Activated gamma-delta T cell treated with Interleukin-2 at 50 U/mL for 16 hours (primary cell): ENCODE measurements around the gene TMEM255B.
A peak's percentile ranks its signal among the peaks of the same experiment; 100 is the strongest.

Experiments used
- DNase-seq: peaks from one replicate; pipeline ENCODE4 v3.0.0-alpha.2; 2020

TMEM255B gene

DNA sequence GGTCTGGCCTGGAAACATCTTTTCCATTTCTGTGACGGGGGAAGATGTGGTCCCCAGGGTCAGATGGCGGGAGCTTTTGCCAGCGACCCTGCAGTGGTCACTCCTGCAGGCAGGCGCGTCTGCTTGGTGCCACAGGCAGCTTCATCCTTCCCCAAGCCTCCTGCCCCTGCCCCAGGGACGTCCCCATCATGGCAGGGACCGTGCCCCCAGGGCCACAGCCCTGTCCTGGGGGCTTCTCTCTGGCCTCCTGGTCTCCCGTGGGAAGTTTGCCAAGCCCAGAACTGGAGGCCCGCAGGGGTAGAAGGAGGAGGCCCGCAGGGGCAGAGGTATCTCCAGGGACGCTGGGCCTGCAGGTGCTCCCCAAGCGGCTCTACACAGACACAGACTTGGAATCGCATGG, 47.5 kb downstream of the TMEM255B start:
- no peak for DNase-seq

DNA sequence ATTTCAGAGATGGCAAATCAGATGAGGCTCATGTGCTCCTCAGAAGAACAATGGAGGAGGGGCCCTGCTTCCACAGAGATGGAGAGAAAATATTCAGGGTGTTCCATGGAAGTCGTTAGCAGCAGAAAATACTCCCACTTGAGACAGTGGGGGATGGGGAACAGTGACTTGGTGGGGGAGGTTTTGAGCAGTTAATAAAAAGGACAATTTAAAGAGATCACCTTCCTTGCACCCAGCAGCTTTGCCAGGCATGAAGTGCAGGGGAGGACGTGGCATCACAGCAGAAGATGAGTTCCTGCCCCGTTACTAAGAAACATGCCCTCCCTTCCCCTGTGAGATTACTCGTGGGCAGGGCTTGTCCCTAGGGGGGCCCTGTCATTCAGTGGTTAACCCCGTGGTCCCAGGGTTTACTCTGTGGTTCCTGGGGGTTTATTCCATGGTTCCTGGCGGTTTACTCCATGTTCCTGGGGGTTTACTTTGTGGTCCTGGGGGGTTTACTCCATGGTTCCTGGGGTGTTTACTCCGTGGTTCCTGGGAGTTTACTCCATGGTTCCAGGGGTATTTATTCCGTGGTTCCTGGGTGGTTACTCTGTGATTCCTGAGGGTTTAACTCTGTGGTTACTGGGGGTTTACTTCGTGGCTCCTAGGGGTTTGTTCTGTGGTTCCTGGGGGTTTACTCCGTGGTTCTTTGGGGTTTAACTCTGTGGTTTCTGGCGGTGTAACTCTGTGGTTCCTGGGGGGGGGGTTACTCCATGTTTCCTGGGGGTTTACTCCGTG, 49.2 kb downstream of the TMEM255B start:
- no peak for DNase-seq

DNA sequence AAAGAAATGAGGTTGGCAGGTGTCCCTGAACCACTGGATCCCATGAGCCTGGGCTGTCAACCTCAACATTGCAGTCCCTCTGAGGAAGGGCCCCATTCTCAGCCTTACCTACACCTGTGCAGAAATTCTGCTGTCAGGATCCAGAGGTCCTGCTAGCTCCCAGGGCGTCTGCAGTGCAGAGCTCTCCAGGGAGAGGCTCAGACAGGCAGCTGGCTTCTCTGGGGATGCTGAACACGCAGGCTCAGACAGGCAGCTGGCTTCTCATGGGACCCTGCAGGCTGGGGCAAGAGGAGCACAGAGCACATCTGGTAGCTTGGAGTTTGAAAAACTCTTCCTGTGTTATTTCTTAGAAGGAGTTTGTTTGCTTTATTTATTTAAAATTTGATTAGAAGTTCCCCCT, 50.9 kb downstream of the TMEM255B start:
- no peak for DNase-seq

DNA sequence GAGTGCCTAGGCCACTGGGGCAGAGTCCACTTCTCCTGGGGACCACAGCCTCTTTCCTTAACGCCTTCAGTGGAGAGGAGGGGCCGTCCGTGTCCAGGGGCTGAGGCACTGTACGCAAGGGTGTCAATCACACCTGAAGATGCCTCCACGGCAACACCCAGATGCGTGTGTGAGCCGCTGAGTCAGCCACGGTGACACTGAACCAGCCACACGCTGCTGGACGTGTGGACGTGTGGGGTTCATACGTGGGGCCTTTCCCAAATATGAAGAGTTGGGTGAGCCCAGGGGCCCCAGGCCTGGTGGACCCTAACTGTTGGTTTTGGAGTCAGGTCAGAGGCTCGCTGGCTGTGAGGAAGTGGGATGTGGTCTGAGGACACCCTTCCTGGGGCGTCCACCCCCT, 51.6 kb downstream of the TMEM255B start:
- no peak for DNase-seq

DNA sequence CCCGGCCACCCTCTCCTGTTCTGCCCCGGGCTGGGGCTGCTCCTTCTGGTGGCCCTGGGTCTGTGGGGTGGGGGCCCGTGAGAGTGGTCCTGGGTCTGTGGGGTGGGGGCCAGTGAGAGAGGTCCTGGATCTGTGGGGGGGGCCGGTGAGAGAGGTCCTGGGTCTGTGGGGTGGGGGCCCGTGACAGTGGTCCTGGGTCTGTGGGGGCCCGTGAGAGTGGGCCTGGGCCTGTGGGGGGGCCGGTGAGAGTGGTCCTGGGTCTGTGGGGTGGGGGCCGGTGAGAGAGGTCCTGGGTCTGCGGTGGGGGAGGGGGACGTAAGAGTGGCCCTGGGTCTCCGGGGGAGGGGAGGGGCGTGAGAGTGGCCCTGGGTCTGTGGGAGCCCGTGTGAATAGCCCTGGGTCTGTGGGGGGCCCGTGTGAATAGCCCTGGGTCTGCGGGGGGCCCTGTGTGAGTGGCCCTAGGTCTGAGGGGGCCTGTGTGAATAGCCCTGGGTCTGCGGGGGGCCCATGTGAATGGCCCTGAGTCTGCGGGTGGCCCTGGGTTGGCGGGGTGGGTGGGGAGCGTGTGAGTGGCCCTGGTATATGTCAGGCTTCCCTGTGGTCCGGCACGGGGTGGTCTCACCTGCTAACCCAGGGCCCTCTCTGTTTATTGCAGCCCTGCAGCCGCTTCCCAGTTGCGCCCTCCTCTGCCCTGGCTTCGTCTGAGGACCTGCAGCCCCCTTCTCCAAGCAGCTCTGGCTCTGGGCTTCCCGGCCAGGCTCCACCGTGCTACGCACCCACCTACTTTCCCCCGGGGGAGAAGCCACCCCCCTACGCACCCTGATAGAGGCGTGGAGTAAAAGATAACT, 52.3 kb downstream of the TMEM255B start:
- no peak for DNase-seq

DNA sequence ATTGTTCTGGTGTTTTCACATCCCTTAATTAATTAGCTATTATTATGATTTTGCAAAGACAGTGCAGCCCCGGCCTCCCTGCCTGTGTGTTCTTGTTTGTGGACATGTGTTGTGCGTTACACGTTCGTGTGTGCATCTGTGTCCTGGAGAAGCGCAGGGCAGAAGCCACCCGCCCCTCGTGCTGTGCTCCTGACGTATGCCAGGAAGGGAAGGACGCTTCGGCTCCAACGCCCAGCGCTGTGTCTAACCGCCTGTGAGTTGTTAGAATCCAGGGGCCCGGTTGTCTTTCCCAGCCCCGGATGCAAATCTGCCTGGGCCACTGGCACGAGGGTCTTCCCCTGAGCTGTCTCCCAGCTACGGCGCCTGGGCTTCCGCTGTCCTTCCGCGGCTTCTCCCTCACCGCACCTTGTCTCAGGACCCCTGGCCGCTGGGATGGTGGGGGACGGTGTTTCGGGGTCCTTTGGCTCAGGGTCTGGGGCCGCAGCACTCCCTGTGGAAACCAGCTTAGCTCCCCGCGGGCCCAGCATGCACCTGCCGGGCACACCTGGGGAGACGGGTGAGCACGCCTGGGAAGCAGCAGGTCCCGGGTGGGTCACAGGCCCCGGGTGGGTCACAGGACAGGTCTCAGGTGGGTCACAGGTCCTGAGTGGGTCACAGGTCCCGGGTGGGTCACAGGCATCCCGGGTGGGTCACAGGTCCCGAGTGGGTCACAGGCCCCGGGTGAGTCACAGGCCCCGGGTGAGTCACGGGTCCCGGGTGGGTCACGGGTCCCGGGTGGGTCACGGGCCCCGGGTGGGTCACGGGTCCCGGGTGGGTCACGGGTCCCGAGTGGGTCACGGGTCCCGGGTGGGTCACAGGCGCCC, 53.4 kb downstream of the TMEM255B start:
- DNase-seq, result no peak

DNA sequence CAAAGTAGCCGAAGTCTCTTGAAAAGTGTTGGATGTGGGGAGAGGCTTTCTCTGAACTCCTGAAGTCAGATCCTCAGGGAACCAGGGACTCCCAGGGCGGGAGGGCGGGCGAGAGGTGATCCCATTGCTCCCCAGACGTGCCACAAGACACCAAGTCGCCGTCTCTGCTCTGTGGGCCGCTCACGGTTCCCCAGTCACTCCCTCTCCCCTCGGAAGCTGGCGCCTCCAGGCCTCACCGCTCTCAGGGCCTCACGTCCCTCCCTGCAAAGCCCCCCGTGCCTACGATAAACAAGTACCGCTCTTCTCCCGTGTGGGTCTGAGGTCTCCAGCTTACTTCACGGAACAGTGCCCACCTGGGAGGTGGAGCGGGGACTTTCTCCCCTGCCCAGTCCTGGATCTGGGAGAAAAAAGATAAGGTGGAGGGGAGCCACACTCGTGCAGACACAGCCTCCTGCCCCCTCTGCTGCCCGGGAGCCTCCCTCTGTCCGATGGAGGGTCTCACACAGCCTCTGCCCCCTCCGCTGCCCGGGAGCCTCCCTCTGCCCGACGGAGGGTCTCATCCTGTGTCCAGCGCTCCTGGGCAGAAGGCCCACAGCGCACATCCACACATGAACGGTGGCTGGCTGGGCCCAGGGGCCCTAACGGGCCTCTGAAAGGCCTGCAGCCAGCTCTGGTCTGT, 54.2 kb downstream of the TMEM255B start:
- DNase-seq, result no peak

DNA sequence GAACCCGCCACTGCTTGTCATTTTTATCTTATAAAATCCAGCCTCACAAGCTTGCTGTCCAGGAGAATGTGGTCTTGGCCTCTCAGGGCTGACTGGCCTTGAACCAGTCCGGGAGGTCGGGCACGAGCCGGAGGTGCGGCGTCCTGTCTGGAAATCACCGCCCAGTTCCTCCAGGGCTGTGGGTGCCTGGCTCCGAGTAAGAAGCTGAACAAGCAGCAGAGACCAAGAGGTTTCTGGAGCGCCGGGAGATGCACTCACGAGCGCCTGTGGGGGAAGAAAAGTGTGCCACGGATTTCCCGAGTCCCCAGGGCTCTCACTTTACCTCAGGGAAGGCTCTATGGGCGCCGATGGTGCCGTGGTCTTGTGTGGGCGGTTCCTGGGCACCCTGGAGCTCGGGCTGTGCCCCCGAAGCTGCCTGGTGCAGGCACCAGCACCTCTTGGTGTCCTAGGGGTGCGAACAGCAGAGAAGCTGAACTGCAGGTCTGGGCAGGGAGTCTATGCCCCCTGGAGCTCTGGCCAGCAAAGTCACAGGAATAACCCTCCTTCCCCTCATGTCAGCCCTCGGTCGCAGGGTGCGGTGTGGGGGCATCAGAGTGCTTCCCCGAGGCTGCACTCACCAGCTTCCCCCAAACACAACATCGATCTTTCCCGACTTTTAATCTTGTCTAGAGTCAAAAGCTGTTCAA, 54.9 kb downstream of the TMEM255B start:
- DNase-seq, result no peak

DNA sequence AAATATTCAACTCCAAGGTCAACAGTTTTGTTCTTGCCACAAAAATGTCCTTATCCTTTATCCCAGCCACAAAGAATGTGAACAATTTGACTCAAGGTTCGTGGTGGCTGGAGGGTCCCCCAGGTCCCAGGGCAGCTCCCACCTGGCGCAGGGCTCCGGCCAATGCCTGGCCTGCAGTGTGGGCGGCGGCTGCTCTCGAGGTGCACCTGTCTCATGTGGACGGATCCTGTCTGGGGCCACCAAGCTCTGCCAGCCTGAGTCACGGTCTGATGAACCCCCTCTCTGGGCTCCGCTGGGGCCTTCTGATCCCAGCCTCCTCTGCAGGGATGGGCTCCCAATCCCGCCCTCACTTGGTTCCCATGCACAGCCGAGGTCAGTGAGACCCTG, 55.4 kb downstream of the TMEM255B start:
- no peak for DNase-seq

DNA sequence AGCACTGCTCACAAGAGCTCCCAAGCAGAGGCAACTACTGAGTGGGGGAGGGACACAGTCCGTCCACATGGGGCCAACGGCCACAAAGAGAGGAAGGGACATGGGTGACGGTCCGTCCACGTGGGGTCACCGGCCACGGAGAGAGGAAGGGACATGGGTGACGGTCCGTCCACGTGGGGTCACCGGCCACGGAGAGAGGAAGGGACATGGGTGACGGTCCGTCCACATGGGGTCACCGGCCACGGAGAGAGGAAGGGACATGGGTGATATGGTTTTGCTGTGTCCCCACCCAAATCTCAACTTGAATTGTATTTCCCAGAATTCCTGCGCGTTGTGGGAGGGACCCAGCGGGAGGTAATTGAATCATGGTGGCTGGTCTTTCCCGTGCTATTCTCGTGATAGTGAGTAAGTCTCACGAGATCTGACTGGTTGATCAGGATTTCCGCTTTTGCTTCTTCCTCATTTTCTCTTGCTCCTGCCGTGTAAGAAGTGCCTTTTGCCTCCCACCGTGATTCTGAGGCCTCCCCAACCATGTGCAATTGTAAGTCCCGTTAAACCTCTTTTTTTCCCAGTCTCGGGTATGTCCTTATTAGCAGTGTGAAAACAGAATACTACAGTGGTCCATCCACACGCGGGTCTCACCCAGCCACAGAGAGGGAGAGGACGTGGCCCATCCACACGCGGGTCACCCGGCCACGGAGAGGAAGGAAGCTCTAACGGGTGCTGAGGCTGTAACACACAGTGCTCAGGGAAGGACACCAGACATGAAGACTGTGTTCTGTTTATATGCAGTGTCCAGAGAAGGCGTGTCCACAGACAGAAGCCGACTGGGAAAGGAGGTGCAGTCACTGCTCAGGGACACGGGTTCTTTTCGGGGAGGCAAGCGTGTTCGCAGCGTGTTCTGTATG, 56.4 kb downstream of the TMEM255B start:
- DNase-seq, result no peak

DNA sequence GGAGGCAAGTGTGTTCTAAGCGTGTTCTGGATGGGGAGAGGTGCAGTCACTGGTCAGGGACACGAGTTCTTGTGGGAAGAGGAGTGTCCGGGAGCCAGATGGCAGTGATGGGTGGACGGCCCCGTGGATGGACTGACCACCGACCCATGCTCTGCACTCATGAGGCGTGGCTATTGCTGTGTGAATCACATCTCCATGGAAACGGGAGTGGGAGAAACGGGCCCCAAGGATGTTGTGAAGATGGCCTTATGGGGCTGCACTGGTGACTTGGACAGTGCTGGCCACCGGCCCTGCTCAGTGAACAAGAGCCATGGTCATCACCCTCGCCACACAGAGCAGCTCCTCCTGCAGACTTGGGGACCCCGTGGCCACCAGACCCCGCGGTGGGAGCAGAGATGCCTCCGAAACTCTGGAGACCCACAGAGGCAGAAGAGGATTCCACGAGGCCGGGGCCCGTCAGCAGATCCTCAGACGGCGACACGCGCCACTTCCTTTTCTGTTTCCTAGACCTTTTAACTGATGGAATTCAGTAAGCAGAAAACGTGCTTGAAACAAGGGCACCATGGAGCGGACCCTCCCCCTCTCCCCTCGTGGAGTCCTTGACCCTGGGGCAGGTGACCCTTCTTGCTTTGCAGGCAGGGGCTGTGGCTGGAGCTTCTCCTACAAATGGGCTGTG, 57.4 kb downstream of the TMEM255B start:
- DNase-seq, result no peak

DNA sequence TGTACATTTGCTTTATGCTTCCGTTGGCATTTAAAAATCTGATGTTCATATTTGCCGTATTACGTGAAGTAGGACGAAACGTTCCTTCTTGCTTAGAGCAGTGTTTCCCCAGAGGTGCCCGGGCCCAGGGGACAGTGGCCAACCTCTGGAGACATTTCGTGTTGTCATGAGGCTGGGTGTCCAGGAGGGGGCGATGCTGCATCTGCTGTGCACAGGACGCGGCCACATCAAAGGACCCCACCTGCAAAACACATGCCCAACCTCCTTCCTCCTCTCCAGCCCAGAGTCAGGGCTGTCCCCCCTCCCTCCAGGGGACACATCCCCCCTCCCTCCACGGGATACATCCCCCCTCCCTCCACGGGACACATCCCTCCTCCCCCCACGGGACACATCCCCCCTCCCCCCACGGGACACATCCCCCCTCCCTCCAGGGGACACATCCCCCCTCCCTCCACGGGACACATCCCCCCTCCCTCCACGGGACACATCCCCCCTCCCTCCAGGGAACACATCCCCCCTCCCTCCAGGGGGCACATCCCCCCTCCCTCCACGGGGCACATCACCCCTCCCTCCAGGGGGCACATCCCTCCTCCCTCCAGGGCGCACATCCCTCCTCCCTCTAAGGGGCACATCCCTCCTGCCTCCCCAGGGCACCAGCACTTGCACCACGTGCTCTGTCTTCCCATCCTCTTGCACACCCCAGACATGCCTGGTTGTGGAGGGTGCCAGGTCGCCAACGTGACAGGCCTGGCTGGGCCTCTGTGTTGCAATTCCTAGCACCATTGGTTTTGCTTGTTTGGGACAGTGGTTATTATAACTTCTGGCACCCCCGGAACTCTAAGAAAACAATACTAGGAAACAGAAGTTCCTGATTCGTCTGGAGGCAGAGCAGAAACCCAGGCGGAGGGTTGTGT, 58.2 kb downstream of the TMEM255B start:
- DNase-seq, result peak; percentile 90

DNA sequence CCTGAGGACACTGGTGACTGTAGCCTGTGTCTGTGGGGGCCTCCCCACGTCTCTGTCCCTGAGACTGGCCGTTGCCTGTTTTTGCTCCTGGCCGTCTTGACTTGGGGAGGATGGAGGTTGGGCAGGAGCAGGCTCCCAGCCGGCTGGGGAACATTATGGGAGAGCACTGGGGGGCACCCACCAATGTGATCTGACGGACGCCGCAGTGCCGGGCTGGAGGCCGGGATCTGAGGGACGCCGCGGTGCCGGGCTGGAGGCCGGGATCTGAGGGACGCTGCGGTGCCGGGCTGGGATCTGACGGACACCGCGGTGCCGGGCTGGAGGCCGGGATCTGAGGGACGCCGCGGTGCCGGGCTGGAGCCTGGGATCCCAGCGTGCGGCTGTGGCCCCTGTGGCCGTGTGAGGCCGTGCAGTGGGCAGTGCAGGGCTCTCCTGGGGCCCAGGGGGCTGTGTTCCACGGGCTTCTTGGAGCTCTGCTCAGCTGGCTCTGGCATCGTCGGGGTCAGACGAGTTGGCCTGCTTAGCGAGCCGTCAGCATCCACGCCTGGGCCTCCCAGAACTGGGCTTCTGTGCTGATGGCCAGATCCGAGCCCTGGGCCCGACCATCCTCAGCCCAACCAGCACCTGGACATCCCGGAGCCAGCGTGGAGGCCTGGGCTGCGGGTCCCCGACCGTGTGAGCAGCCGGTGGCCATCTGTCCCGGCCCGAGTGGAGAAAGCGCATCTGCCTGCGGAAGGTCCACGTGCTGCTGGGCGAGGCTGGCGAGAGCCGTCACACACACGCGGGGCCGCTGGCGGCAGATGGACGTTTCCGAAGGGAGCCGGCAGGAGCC, 59.0 kb downstream of the TMEM255B start:
- DNase-seq, result no peak

DNA sequence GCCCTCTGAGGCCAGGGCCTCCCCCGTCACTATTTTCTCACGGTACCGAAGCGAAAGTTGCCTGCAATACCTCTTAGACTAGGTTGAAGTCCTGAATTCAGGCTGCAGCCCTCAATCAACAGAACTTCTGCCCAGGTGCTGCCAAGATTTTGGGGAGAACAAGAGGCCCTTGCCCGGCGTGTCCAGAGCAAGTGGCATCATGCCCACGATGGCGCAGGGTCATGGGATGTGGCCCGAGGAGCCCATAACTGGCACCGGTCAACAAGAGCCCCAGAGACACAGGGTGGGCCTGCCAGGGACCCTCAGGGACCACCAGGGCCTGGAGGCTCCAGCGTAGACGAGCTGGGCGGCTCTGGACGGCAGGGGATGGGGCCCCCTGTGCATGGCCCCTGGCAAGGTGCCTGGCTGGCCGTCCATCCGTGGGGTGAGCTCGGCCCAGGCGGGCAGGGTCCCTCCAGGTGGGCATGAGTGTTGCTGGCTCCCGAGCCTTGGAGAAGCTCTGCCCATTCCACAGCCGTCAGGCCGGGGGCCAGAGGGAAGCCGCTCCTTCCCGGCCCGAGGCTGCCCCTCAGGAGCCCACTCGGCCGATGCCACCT, 59.8 kb downstream of the TMEM255B start:
- no peak for DNase-seq

DNA sequence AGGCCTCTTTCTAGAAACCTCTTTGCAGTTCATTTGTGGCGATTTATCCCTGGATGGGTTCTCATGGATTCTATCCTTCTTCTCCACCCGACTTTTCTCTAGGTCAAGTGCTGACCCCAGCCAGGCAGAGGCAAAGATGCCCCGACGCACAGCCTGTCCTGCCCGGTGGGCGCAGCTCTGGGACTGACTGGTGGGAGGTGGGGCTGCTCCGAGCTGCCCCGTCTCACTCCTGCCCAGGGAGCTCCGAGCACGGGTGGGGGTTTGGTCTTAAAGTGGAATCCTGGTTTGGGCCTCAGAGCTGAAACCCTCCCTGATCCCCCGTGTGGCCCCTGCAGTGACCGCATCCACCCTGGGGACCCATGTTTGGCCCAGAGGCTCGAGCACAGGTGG, 60.3 kb downstream of the TMEM255B start:
- DNase-seq, result no peak

DNA sequence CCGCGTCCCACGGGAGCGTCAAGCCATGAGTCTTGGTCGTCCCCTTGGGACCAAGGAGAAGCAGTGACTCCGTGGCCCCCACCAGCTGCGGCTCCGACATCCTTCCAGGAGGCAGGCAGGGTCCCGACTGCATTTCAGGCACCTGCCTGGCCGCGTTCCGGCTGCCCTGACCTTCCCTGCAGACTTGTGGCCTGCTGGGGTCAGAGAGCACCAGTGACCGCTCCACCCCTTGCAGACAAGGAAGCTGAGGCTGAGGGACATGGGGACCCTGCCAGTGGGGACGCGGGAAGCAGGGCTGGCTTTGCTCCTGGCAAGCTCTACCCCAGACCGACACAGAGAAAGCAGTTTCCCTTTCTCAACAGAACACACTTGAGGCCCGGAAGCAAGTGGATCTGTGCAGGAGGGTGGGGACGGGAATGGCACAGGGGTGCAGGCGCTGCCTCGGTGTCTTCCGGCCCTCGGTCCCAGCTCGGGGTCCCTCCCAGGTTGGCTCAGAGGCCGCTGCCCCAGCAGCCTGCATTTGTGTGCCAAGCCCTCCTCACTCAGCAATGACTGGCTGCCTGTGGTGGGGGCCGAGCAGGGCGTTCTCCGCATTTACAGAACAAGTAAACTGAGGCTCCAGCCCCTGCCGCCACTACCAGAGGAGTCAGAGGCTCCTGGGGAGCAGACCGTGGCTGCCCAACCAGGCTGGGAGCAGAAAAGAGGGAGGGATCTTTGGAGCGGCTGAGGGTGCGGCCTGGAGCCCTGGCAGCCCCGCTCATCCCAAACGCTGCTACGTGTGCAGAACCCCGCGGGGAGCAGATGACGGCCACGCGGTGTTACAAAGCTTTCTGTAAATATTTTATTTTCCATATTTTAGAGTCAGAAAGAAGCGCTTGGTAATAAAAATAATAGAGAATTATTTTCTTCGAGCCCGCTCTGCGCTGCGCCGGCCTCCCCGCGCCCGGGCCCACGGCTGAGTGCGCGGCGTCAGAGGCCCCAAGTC, 61.0 kb downstream of the TMEM255B start:
- DNase-seq, result no peak
